ENCODE results near the gene SLC13A3. TPM values are rescaled to one million over a fixed set of nuclear protein-coding genes. Genes with fewer than 3 reads are reported as not detected.

The SLC13A3 gene
- total RNA-seq, 1 experiment from 2014 or later: 9.1 TPM

DNA sequence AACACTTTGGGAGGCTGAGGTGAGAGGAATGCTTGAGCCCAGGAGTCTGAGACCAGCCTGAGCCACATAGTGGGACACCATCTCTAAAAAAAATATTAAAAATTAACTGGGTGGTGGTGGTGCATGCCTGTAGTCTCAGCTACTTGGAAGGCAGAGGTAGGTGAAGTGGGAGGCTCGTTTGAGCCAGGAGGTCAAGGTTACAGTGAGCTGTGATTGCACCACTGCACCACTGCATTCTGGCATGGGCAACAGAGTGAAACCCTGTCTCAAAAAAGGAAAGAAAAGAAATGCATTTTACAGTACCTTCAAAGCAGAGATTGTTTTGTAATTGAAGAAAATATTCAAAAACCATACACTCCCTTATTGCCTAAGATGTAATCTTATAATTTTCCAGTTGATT is 107.3 kb downstream of the SLC13A3 start:
- no peaks in the 10 kb centered on the region for H3K9me2 ChIP-seq (ENCODE audit: insufficient read depth)
- H3K36me3 ChIP-seq (ENCODE audit: low read depth): no peaks in the 10 kb centered on the region
- H3K79me2 ChIP-seq (ENCODE audit: low read depth): no peaks in the 10 kb centered on the region
- BruUV-seq (replicated peaks): no TSS peak
- H3K9me3 ChIP-seq (ENCODE audit: insufficient read depth, low read depth): no peaks in the 10 kb centered on the region
- no peak overlapping the region for H3K4me2 ChIP-seq
- no peaks in the 10 kb centered on the region for H4K20me1 ChIP-seq (ENCODE audit: insufficient read depth)
- H2AFZ ChIP-seq: no peak overlapping the region
- H3K27ac ChIP-seq: no peak overlapping the region
- ChIA-PET CTCF (no interaction called here), POLR2A (ENCODE audit: unreplicated experiment) (no interaction called here)
- TF ChIP-seq EZH2 (IDR thresholded peaks at IDR 0.05; ENCODE audit: low read depth): no peak
- TF ChIP-seq, protein P1, sequence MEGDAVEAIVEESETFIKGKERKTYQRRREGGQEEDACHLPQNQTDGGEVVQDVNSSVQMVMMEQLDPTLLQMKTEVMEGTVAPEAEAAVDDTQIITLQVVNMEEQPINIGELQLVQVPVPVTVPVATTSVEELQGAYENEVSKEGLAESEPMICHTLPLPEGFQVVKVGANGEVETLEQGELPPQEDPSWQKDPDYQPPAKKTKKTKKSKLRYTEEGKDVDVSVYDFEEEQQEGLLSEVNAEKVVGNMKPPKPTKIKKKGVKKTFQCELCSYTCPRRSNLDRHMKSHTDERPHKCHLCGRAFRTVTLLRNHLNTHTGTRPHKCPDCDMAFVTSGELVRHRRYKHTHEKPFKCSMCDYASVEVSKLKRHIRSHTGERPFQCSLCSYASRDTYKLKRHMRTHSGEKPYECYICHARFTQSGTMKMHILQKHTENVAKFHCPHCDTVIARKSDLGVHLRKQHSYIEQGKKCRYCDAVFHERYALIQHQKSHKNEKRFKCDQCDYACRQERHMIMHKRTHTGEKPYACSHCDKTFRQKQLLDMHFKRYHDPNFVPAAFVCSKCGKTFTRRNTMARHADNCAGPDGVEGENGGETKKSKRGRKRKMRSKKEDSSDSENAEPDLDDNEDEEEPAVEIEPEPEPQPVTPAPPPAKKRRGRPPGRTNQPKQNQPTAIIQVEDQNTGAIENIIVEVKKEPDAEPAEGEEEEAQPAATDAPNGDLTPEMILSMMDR (conservative IDR thresholded peaks at IDR 0.05): no peak
- H3F3A ChIP-seq (ENCODE audit: insufficient read depth, low read depth): no peaks in the 10 kb centered on the region
- intact Hi-C loops (cut with micrococcal nuclease; ENCODE audit: unreplicated experiment): no loop called here
- no peaks in the 10 kb centered on the region for H3K4me1 ChIP-seq (replicated peaks; ENCODE audit: insufficient read depth)
- H3K27me3 ChIP-seq (ENCODE audit: insufficient read depth, low read depth): peaks cover 85% of the 10 kb centered on the region
- no peak for DNase-seq
- no peak overlapping the region for H3K4me3 ChIP-seq

DNA sequence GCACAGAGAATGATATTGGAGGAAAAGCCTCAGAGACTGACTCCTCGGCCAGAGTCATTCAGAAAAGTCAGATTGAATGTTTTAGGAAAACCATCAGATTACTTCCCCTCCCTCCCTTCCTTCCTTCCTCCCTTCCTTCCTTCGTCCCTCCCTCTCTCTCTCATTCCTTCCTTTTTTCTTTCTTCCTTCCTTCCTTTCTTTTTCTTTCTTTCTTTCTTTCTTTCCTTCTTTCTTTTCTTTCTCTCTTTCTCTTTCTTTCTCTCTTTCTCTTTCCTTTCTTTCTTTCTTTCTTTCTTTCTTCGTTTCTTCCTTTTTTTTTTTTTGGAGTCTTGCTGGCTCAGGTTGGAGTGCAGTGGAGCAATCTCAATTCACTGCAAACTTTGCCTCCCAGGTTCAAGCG is 108.2 kb downstream of the SLC13A3 start:
- Histone ChIP-seq H2AFZ (no peak overlapping the region), H3K4me3 (no peak overlapping the region), H3K79me2 (ENCODE audit: low read depth) (no peaks in the 10 kb centered on the region), H3K4me1 (replicated peaks; ENCODE audit: insufficient read depth) (no peaks in the 10 kb centered on the region), H3K9me2 (ENCODE audit: insufficient read depth) (no peaks in the 10 kb centered on the region), H3K27me3 (ENCODE audit: insufficient read depth, low read depth) (peaks cover 85% of the 10 kb centered on the region), H3F3A (ENCODE audit: insufficient read depth, low read depth) (no peaks in the 10 kb centered on the region), H4K20me1 (ENCODE audit: insufficient read depth) (no peaks in the 10 kb centered on the region), H3K36me3 (ENCODE audit: low read depth) (no peaks in the 10 kb centered on the region), H3K9me3 (ENCODE audit: insufficient read depth, low read depth) (no peaks in the 10 kb centered on the region), H3K4me2 (no peak overlapping the region), H3K27ac (no peak overlapping the region)
- DNase-seq: no peak
- ChIA-PET POLR2A (ENCODE audit: unreplicated experiment) (no interaction called here), CTCF (no interaction called here)
- intact Hi-C loops (cut with micrococcal nuclease; ENCODE audit: unreplicated experiment): no loop called here
- no peak for TF ChIP-seq EZH2 (IDR thresholded peaks at IDR 0.05; ENCODE audit: low read depth)
- TF ChIP-seq, protein P1 (conservative IDR thresholded peaks at IDR 0.05): no peak
- no TSS peak for BruUV-seq (replicated peaks)

DNA sequence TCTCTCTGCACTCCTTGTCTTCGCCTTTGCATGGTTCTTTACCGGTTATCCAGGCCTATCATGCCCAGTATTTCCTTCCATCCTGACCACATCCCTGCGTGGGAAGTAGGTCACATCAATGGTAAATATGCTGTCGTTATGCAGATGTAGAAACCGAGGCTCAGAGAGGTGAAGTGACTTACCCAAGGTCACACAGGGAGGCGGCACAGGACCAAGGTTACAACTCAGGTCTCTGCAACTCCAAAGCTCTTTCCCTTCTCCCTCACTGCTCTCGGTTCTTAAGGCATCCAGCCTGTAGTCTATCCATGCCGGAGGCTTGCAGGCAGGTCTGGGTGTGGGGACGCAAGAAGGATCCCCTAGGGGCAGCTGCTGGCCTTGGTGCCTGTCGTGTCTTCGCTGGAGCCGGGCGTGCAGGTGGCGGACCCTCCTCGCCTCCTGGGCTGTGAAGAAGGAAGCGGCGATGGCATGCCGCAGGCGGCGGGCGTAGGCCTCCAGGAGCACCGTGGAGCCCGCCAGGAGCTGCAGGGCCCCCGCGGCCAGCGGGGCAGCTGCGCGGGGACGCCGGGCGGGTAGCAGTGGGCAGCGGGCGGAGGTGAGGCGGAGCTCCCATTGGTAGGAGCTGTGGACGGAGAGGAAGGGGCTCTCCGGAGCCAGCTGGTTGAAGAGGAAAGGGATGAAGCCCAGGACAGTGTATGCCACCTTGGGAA is 109.9 kb downstream of the SLC13A3 start:
- H3K27me3 ChIP-seq (ENCODE audit: insufficient read depth, low read depth): peaks cover 84% of the 10 kb centered on the region
- H4K20me1 ChIP-seq (ENCODE audit: insufficient read depth): no peaks in the 10 kb centered on the region
- H3K9me3 ChIP-seq (ENCODE audit: insufficient read depth, low read depth): no peaks in the 10 kb centered on the region
- no peaks in the 10 kb centered on the region for H3K4me1 ChIP-seq (replicated peaks; ENCODE audit: insufficient read depth)
- H3K9me2 ChIP-seq (ENCODE audit: insufficient read depth): no peaks in the 10 kb centered on the region
- H2AFZ ChIP-seq: no peak overlapping the region
- TF ChIP-seq, protein P1 (conservative IDR thresholded peaks at IDR 0.05): no peak
- TF ChIP-seq EZH2 (IDR thresholded peaks at IDR 0.05; ENCODE audit: low read depth): no peak
- H3F3A ChIP-seq (ENCODE audit: insufficient read depth, low read depth): no peaks in the 10 kb centered on the region
- no peak overlapping the region for H3K4me3 ChIP-seq
- H3K4me2 ChIP-seq: no peak overlapping the region
- no peak for DNase-seq
- intact Hi-C loops (cut with micrococcal nuclease; ENCODE audit: unreplicated experiment): no loop called here
- ChIA-PET CTCF (no interaction called here), POLR2A (ENCODE audit: unreplicated experiment) (no interaction called here)
- no peak overlapping the region for H3K27ac ChIP-seq
- BruUV-seq (replicated peaks): no TSS peak
- H3K79me2 ChIP-seq (ENCODE audit: low read depth): no peaks in the 10 kb centered on the region
- H3K36me3 ChIP-seq (ENCODE audit: low read depth): no peaks in the 10 kb centered on the region

All from PC-9 (cell line).